HepG2 (cell line): ENCODE results near the gene STXBP4. TPM values are rescaled to one million over a fixed set of nuclear protein-coding genes. Genes with fewer than 3 reads are reported as not detected.

Experiments
- ATAC-seq: fragments of 200-7000 bp; cut with Tn5 transposase; 3 replicates; pipeline ENCODE4 v1.9.1; 2020; ENCODE audit warnings: mild to moderate bottlenecking, moderate library complexity
- BruUV-seq: library from RNA; stranded (reverse); fragments of 400-500 nt; replicated peaks from 2 replicates; lab custom pipeline; 2021; lab: Mats Ljungman, UMichigan
- CTCF ChIA-PET: fragments of 300-600 bp; formaldehyde crosslinking; extraction: SDS; loops from one replicate; lab custom pipeline; 2021; ENCODE audit warnings: low total read pairs, inconsistent platforms, low intra/inter-chr PET ratio; lab: Yijun Ruan, JAX
- POLR2A ChIA-PET: fragments of 350-600 bp; sonication (Branson Sonifier 250); formaldehyde crosslinking; loops from one replicate; lab custom pipeline; 2020; ENCODE audit warnings: antibody characterized with exemption, inconsistent platforms; lab: Yijun Ruan, JAX
- DNase-seq: peaks from one replicate; pipeline ENCODE4 v3.0.0-alpha.2; 2015; ENCODE audit warnings: low spot score
- FAIRE-seq: peaks from 3 replicates; lab custom pipeline; 2011; peaks lifted over from hg19 to GRCh38; lab: Jason Lieb, UNC
- H2AFZ ChIP-seq: one replicate; pipeline ENCODE4 v1.6.1; 2011; ENCODE audit warnings: low read length, inconsistent platforms
- H3K27ac ChIP-seq: fragments of 300-600 bp; 3 replicates; pipeline ENCODE4 v1.8.0; 2011; ENCODE audit warnings: mixed run types, mild to moderate bottlenecking, mixed read lengths, low read length, inconsistent platforms; ENCODE audit not compliant: insufficient read depth; ENCODE audit errors: extremely low read length
- H3K27me3 ChIP-seq, 2 experiments: fragments of 200-600 bp in 1 of 2; 2 replicates in 1 of 2; 3 replicates in 1 of 2; pipeline versions ENCODE4 v1.6.0 to v1.8.0; 2011; ENCODE audit warnings: low read length in 2 of 2, mild to moderate bottlenecking in 2 of 2, moderate library complexity in 2 of 2, inconsistent platforms in 1 of 2; ENCODE audit not compliant: insufficient read depth in 2 of 2, control insufficient read depth in 1 of 2
- H3K36me3 ChIP-seq, 2 experiments: fragments of 200-600 bp in 1 of 2; replicated peaks in 1 of 2; 2 replicates in 1 of 2; 3 replicates in 1 of 2; pipeline versions ENCODE4 v1.5.1 to v1.8.0; 2011; ENCODE audit warnings: low read length in 2 of 2, inconsistent platforms in 1 of 2; ENCODE audit not compliant: insufficient read depth in 2 of 2, control insufficient read depth in 1 of 2
- H3K4me1 ChIP-seq: 2 replicates; pipeline ENCODE4 v1.5.1; 2012; ENCODE audit warnings: low read length, inconsistent platforms; ENCODE audit not compliant: insufficient read depth
- H3K4me2 ChIP-seq: 2 replicates; pipeline ENCODE4 v1.6.0; 2011; ENCODE audit warnings: low read depth, low read length, inconsistent platforms
- H3K4me3 ChIP-seq, 3 experiments: fragments of 200-600 bp in 1 of 3; sonication (generic), shearing (Covaris generic) in 1 of 3; replicated peaks in 1 of 3; 2 replicates each; pipeline ENCODE4 v1.5.1; 2011 to 2016; ENCODE audit warnings: low read length in 3 of 3, inconsistent platforms in 2 of 3, low read depth in 2 of 3, mild to moderate bottlenecking in 2 of 3, control low read depth in 1 of 3, mixed read lengths in 1 of 3; ENCODE audit not compliant: insufficient read depth in 1 of 3
- H3K79me2 ChIP-seq: one replicate; pipeline ENCODE4 v1.6.1; 2011; ENCODE audit warnings: low read length, inconsistent platforms; ENCODE audit not compliant: insufficient read depth
- H3K9ac ChIP-seq: 2 replicates; pipeline ENCODE4 v1.6.0; 2011; ENCODE audit warnings: mild to moderate bottlenecking, low read depth, low read length, inconsistent platforms; ENCODE audit not compliant: insufficient read depth
- H3K9me3 ChIP-seq: 2 replicates; pipeline ENCODE4 v1.5.1; 2012; ENCODE audit warnings: mild to moderate bottlenecking, low read length
- H4K20me1 ChIP-seq: 2 replicates; pipeline ENCODE4 v1.6.0; 2011; ENCODE audit warnings: inconsistent platforms, mild to moderate bottlenecking, low read length, moderate library complexity; ENCODE audit not compliant: insufficient read depth
- JUND ChIP-seq: sonication (generic); formaldehyde crosslinking; IDR thresholded peaks from 2 replicates; pipeline ENCODE4 v1.8.0; 2022; ENCODE audit warnings: mild to moderate bottlenecking, missing genetic modification reagents
- MIXL1 ChIP-seq: IDR thresholded peaks from 2 replicates; pipeline ENCODE4 v1.6.1; 2016
- MTF1 ChIP-seq: sonication (generic); formaldehyde crosslinking; IDR thresholded peaks from 2 replicates; pipeline ENCODE4 v1.5.0; 2020; ENCODE audit warnings: missing genetic modification reagents
- NFE2 ChIP-seq: sonication (generic); formaldehyde crosslinking; IDR thresholded peaks from 2 replicates; pipeline ENCODE4 v1.4.0; 2020; ENCODE audit warnings: missing genetic modification reagents
- ZNF326 ChIP-seq: sonication (generic); formaldehyde crosslinking; IDR thresholded peaks from 2 replicates; pipeline ENCODE4 v1.4.0; 2020; ENCODE audit warnings: missing genetic modification reagents, borderline replicate concordance
- ZNF891 ChIP-seq: sonication (generic); formaldehyde crosslinking; IDR thresholded peaks from 2 replicates; pipeline ENCODE4 v1.5.0; 2020; ENCODE audit warnings: mild to moderate bottlenecking, missing genetic modification reagents
- ZSCAN12 ChIP-seq: sonication (generic); formaldehyde crosslinking; IDR thresholded peaks from 2 replicates; pipeline ENCODE4 v1.9.0; 2021; ENCODE audit warnings: mild to moderate bottlenecking, missing genetic modification reagents
- WGBS: methylation state at CpG from one replicate; pipeline ENCODE4 v1.1.6; 2017; ENCODE audit warnings: low lambda C conversion rate; 5-methylcytosine and 5-hydroxymethylcytosine counted together
- in situ Hi-C: cut with HindIII; loops from 2 replicates; pipeline ENCODE4 v1.10.0; 2017; ENCODE audit warnings: low pct_unique_long_range_greater_than_20kb; ENCODE audit not compliant: extremely low pct_ligation_motif_present
- intact Hi-C: fragments of 100-400 bp; cut with micrococcal nuclease; formaldehyde crosslinking; loops from one replicate; pipeline ENCODE4 v1.10.0; 2022; ENCODE audit not compliant: unreplicated experiment
- polyA plus RNA-seq, 8 experiments: library from polyadenylated mRNA; depleted of rRNA in 3 of 8; stranded (reverse) in 7 of 8; unstranded in 1 of 8; fragments of >200 nt; fragmentation: Illumina TruSeq in 4 of 8; extraction: Trizol in 4 of 8; gene quantifications; 2 replicates each; pipeline versions ENCODE4 v1.2.1 to v1.2.3, GENCODE V29; 2011 to 2016; ENCODE audit warnings: low read depth in 4 of 8, missing spikeins in 1 of 8, mixed read lengths in 1 of 8; ENCODE audit not compliant: insufficient read depth in 1 of 8
- total RNA-seq, 5 experiments: library from RNA; depleted of rRNA; stranded (reverse); fragments of >200 nt; fragmentation: Illumina TruSeq; extraction: Trizol; gene quantifications; 2 replicates each; pipeline ENCODE4 v1.2.3, GENCODE V29; 2016; ENCODE audit warnings: low read depth in 1 of 5
- TF ChIP-seq, protein P1 (sequence below): sonication (generic); formaldehyde crosslinking; IDR thresholded peaks from 2 replicates; pipeline ENCODE4 v1.4.0; 2020; ENCODE audit warnings: mild to moderate bottlenecking, missing genetic modification reagents
- TF ChIP-seq, protein P2 (sequence below): sonication (generic); formaldehyde crosslinking; IDR thresholded peaks from 2 replicates; pipeline ENCODE4 v1.4.0; 2020; ENCODE audit warnings: mild to moderate bottlenecking, missing genetic modification reagents

The STXBP4 gene
- total and polyA plus RNA-seq, 2 of the 13 experiments (the other 11 are each of a cell fraction or from before 2014, with no cell fraction given): 8.5 to 36.1 TPM

DNA sequence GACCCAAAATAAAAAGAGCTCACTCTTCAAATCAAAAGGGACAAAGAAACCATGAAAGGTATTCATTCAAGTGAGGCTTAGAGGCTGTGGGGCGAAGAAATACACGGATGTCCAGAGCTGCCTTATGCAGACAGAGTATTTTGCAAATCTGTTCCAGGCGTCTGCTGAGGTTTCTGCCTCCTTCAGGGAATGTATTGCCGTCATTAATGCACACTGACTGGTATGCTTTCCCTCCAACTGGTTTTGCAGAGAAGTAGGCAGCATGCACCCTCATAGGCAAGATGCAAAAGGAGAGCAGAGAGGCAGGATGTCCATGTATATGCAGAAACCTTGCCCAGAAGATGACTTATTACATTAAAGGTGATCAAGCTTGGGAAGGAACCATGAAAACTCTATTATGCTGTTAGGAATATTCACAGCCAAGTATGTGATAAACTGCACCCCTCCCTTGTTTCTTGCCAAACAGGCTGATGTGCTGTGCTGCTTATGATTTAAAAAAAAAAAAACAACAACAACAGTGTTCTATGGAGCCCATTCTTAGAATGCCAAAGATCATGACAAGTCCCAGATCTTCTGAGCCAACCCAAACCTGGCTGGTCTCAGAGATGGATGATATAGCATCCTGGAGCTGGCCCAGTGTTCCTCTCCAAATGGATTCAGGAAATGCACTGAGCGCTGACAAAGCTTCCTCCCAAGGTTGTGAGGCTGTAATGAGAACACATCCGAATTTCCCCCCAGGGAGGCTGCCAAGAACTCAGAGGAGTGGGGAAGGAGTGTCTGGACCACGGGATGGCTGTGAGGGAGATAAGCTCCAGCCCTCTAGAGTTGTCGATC, 218.6 kb downstream of the STXBP4 start (continued):
- TF ChIP-seq, protein P1, sequence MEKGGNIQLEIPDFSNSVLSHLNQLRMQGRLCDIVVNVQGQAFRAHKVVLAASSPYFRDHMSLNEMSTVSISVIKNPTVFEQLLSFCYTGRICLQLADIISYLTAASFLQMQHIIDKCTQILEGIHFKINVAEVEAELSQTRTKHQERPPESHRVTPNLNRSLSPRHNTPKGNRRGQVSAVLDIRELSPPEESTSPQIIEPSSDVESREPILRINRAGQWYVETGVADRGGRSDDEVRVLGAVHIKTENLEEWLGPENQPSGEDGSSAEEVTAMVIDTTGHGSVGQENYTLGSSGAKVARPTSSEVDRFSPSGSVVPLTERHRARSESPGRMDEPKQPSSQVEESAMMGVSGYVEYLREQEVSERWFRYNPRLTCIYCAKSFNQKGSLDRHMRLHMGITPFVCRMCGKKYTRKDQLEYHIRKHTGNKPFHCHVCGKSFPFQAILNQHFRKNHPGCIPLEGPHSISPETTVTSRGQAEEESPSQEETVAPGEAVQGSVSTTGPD (CRISPR knock-in tag): no peak
- no peak for TF ChIP-seq MTF1

DNA sequence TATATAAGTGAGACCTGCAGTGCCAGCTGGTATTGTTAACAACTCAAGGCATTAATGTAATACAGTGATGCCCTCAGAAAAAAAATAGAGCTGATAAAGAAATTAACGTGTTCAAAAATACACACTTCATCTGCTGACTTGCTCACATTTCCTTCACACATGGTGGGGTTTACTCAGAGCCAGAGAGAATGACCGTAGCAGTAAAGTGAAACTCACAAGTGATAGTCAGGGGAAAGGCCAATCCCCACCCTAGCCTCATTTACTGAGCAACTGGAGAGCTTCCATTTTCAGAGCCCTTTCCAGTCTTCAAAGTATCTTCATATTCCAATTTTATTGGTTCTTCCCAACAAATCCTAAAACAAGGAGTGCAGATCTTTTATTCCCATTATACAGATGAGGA, 222.2 kb downstream of the STXBP4 start:
- 39% methylated on average over 2 of the region's 2 CpGs for WGBS
- ATAC-seq: no peak
- Histone ChIP-seq H3K4me1 (no peaks in the 10 kb centered on the region), H3K4me3 (no peak overlapping the region), H3K36me3 (no peaks in the 10 kb centered on the region), H2AFZ (no peak overlapping the region), H4K20me1 (no peaks in the 10 kb centered on the region), H3K9me3 (no peaks in the 10 kb centered on the region), H3K9ac (no peak overlapping the region), H3K27ac (no peak overlapping the region), H3K4me2 (no peak overlapping the region), H3K27me3 (no peaks in the 10 kb centered on the region), H3K79me2 (no peaks in the 10 kb centered on the region)
- in situ Hi-C loops: no loop called here
- FAIRE-seq: no peak
- no peak for DNase-seq
- intact Hi-C loops: no loop called here
- TF ChIP-seq NFE2 (CRISPR knock-in tag) (no peak), ZNF326 (no peak), JUND (CRISPR knock-in tag) (no peak), MIXL1 (CRISPR knock-in tag) (no peak), ZNF891 (CRISPR knock-in tag) (no peak), ZSCAN12 (no peak)
- TF ChIP-seq, protein P2, sequence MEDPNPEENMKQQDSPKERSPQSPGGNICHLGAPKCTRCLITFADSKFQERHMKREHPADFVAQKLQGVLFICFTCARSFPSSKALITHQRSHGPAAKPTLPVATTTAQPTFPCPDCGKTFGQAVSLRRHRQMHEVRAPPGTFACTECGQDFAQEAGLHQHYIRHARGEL (CRISPR knock-in tag): no peak
- BruUV-seq: no TSS peak
- ChIA-PET CTCF (no interaction called here), POLR2A (no interaction called here)
